Left lung (tissue), 10 donors: ENCODE measurements around the gene COBL. TPM values are rescaled to one million over a fixed set of nuclear protein-coding genes. Genes with fewer than 3 reads are reported as not detected.

Experiments used
- ATAC-seq: fragments of 200-7000 bp; cut with Tn5 transposase; one replicate; pipeline ENCODE4 v1.9.1; 2020; ENCODE audit warnings: moderate library complexity
- DNase-seq, 4 donors: peaks; one replicate each; pipeline ENCODE4 v3.0.0-alpha.2; 2013 to 2020
- H3K27ac ChIP-seq, 2 donors: fragments of 200-600 bp; sonication (generic) in 1 of 2; one replicate each; pipeline versions ENCODE4 v1.5.0 to v1.8.0; 2020 to 2021
- H3K27me3 ChIP-seq, 2 donors: fragments of 200-600 bp; sonication (generic) in 1 of 2; one replicate each; pipeline versions ENCODE4 v1.5.0 to v1.8.0; 2020 to 2021
- H3K36me3 ChIP-seq, 2 donors: fragments of 200-600 bp; sonication (generic) in 1 of 2; one replicate each; pipeline versions ENCODE4 v1.5.0 to v1.8.0; 2020 to 2021
- H3K4me1 ChIP-seq, 2 donors: fragments of 200-600 bp; one replicate each; pipeline ENCODE4 v1.8.0; 2021
- H3K4me3 ChIP-seq, 2 donors: fragments of 200-600 bp; sonication (generic) in 1 of 2; one replicate each; pipeline versions ENCODE4 v1.5.0 to v1.8.0; 2020 to 2021; ENCODE audit warnings: mild to moderate bottlenecking in 1 of 2
- H3K9me3 ChIP-seq, 2 donors: fragments of 200-600 bp; sonication (generic) in 1 of 2; one replicate each; pipeline versions ENCODE4 v1.5.0 to v1.8.0; 2020 to 2021
- CTCF ChIP-seq, 2 donors: fragments of 200-600 bp; sonication (generic) in 1 of 2; IDR thresholded peaks; one replicate each; pipeline versions ENCODE4 v1.5.0 to v1.8.0; 2021; ENCODE audit warnings: antibody characterized with exemption in 2 of 2
- intact Hi-C, 2 donors: fragments of 100-400 bp; cut with DNase I; formaldehyde crosslinking; loops; one replicate each; pipeline versions ENCODE4 v1.11.2 to v1.14.2; 2022
- polyA plus RNA-seq, 6 donors: library from polyadenylated mRNA; unstranded; fragments of 120-200 nt; gene quantifications; one replicate each; pipeline ENCODE4 v1.2.1, GENCODE V29; 2013; ENCODE audit not compliant: insufficient read length in 6 of 6
- total RNA-seq, 2 donors: library from RNA; stranded (reverse); fragmentation: NEBNext Ultra II Directional; extraction: Animal tissue kit (Norgen Biotek cat#: 25700); gene quantifications; one replicate each; pipeline ENCODE4 v1.2.1, GENCODE V29; 2021
- donor health status: DM: no; HTN: yes; CAD: no.
- donor health status: DM: no; HTN: no; CAD: no.

The COBL gene
- total and polyA plus RNA-seq, 8 donors: 3.6 to 36.1 (median 6.4) TPM

- no peak for ATAC-seq
- Histone ChIP-seq H3K4me3 (no peak overlapping the region), H3K27ac (no peak overlapping the region), H3K4me1 (no peaks in the 10 kb centered on the region), H3K36me3 (no peaks in the 10 kb centered on the region), H3K9me3 (no peaks in the 10 kb centered on the region), H3K27me3 (peaks cover 0 to 8% of the 10 kb centered on the region in 2 donors)
- intact Hi-C loops: no loop called here
- no peak for DNase-seq
- no peak for TF ChIP-seq CTCF (IDR thresholded peaks at IDR 0.05)
Observed at GRCh38 chr7:51175992-51176388, 140.6 kb downstream of the COBL start.

- intact Hi-C loops: no loop called here
- H3K4me3 ChIP-seq: no peak overlapping the region
- TF ChIP-seq CTCF (IDR thresholded peaks at IDR 0.05): no peak
- H3K4me1 ChIP-seq: no peaks in the 10 kb centered on the region
- DNase-seq (no peak), ATAC-seq (no peak)
- no peak overlapping the region for H3K27ac ChIP-seq
- H3K36me3 ChIP-seq: no peaks in the 10 kb centered on the region
- no peaks in the 10 kb centered on the region for H3K9me3 ChIP-seq
- peaks cover 0 to 8% of the 10 kb centered on the region in 2 donors for H3K27me3 ChIP-seq
Observed at GRCh38 chr7:51175316-51175991, 141.2 kb downstream of the COBL start.

GRCh38 chr7:51165337-51165736 is 151.3 kb downstream of the COBL start:
- Histone ChIP-seq H3K9me3 (no peaks in the 10 kb centered on the region), H3K36me3 (no peaks in the 10 kb centered on the region), H3K27me3 (no peaks in the 10 kb centered on the region), H3K4me3 (no peak overlapping the region), H3K27ac (no peak overlapping the region), H3K4me1 (peaks cover 0 to 4% of the 10 kb centered on the region in 2 donors)
- DNase-seq (no peak), ATAC-seq (no peak)
- intact Hi-C loops: loop anchor here in 1 of 2 donors (10.0 kb wide), 1 partner anchor 1071 kb away; the partner anchor contains the start of gene ZPBP
- TF ChIP-seq CTCF (IDR thresholded peaks at IDR 0.05): no peak

- peak; percentile 95 for ATAC-seq
- H3K36me3 ChIP-seq: no peaks in the 10 kb centered on the region
- intact Hi-C loops: loop anchor here in 1 of 2 donors (5.0 to 10.0 kb wide), 2 partner anchors 204 to 1068 kb away; partner anchors contain the start of gene ZPBP
- no peak overlapping the region for H3K4me3 ChIP-seq
- no peak overlapping the region for H3K27ac ChIP-seq
- no peaks in the 10 kb centered on the region for H3K27me3 ChIP-seq
- TF ChIP-seq CTCF (IDR thresholded peaks at IDR 0.05): peak; percentile 74 to 75
- H3K4me1 ChIP-seq: peaks cover 0 to 4% of the 10 kb centered on the region in 2 donors
- DNase-seq: peak in 3 of 4 donors; percentile 60 to 87 (median 79)
- H3K9me3 ChIP-seq: no peaks in the 10 kb centered on the region
Observed at GRCh38 chr7:51162724-51163329, 153.8 kb downstream of the COBL start.

GRCh38 chr7:51161937-51162336 is 154.7 kb downstream of the COBL start:
- no peak for DNase-seq
- no peak for TF ChIP-seq CTCF (IDR thresholded peaks at IDR 0.05)
- H3K4me1 ChIP-seq: peaks cover 0 to 4% of the 10 kb centered on the region in 2 donors
- intact Hi-C loops: loop anchor here in 1 of 2 donors (5.0 to 10.0 kb wide), 2 partner anchors 205 to 1067 kb away; partner anchors contain the start of gene ZPBP
- H3K4me3 ChIP-seq: no peak overlapping the region
- H3K27ac ChIP-seq: no peak overlapping the region
- no peaks in the 10 kb centered on the region for H3K36me3 ChIP-seq
- no peaks in the 10 kb centered on the region for H3K27me3 ChIP-seq
- no peaks in the 10 kb centered on the region for H3K9me3 ChIP-seq
- no peak for ATAC-seq
